Small intestine (tissue), 16 donors: ENCODE data around the gene ILKAP. TPM values are rescaled to one million over a fixed set of nuclear protein-coding genes. Genes with fewer than 3 reads are reported as not detected.
A peak's percentile ranks its signal among the peaks of the same experiment; 100 is the strongest.

Experiments used
- DNase-seq, 2 donors: peaks; one replicate each; pipeline versions ENCODE4 v3.0.0 to v3.0.0-alpha.2; 2013
- FAIRE-seq: peaks from 2 replicates; lab custom pipeline; 2012; peaks lifted over from hg19 to GRCh38; lab: Jason Lieb, UNC
- H3K27ac ChIP-seq, 3 donors: one replicate each; pipeline ENCODE4 v1.5.1; 2013; ENCODE audit warnings: low read length in 2 of 3, mild to moderate bottlenecking in 2 of 3, control low read depth in 1 of 3, inconsistent platforms in 1 of 3, low read depth in 1 of 3, moderate library complexity in 1 of 3
- H3K27me3 ChIP-seq, 3 donors: one replicate each; pipeline ENCODE4 v1.6.1; 2013; ENCODE audit warnings: low read length in 3 of 3, inconsistent platforms in 1 of 3; ENCODE audit not compliant: control insufficient read depth in 3 of 3, insufficient read depth in 3 of 3
- H3K36me3 ChIP-seq, 3 donors: one replicate each; pipeline ENCODE4 v1.6.1; 2013; ENCODE audit warnings: low read length in 3 of 3, inconsistent platforms in 1 of 3, low read depth in 1 of 3, mild to moderate bottlenecking in 1 of 3, moderate library complexity in 1 of 3; ENCODE audit not compliant: control insufficient read depth in 3 of 3, insufficient read depth in 2 of 3
- H3K4me1 ChIP-seq, 3 donors: one replicate each; pipeline ENCODE4 v1.6.1; 2013; ENCODE audit warnings: low read length in 2 of 3, inconsistent platforms in 1 of 3, low read depth in 1 of 3, mild to moderate bottlenecking in 1 of 3, moderate library complexity in 1 of 3; ENCODE audit not compliant: control insufficient read depth in 3 of 3, insufficient read depth in 2 of 3
- H3K4me3 ChIP-seq, 3 donors: one replicate each; pipeline ENCODE4 v1.5.1; 2013; ENCODE audit warnings: low read length in 3 of 3, control low read depth in 1 of 3, inconsistent platforms in 1 of 3, low read depth in 1 of 3, mild to moderate bottlenecking in 1 of 3, moderate library complexity in 1 of 3
- H3K9me3 ChIP-seq, 2 donors: one replicate each; pipeline ENCODE4 v1.6.1; 2013; ENCODE audit warnings: low read depth in 1 of 2, low read length in 1 of 2; ENCODE audit not compliant: control insufficient read depth in 2 of 2, insufficient read depth in 1 of 2
- WGBS, 3 donors: extraction: QIAGEN DNeasy Blood & Tissue Kit; methylation state at CpG; one replicate each; pipeline ENCODE4 v1.1.7; 2013; 5-methylcytosine and 5-hydroxymethylcytosine counted together
- long read RNA-seq, 10 donors: transcript quantifications; one replicate each; lab custom pipeline, GENCODE V29; 2026
- polyA plus RNA-seq, 4 donors: library from polyadenylated mRNA; stranded (reverse) in 3 of 4; unstranded in 1 of 4; fragments of 200-250 nt in 3 of 4; fragments of 120-200 nt in 1 of 4; gene quantifications; one replicate each; pipeline versions ENCODE4 v1.2.1 to v1.2.3, GENCODE V29; 2013
- donor health status: healthy with polysubstance abuse.
- donor health status: control.
- donor health status: control.
- donor health status: Bipolar disorder and iron deficiency.
- donor health status: healthy.

The ILKAP gene
- polyA plus RNA-seq: 10 to 100 TPM; 37.6 to 66.0 (median 46.8) TPM
- long read RNA-seq, donor 1: 0 reads
- long read RNA-seq, donor 2, transcript ILKAP-201 (12 exons, 1,490 nt): major isoform, 5 of 6 reads
- long read RNA-seq, donor 2, partial matches to known transcripts: 0 of 6 reads
- long read RNA-seq, donor 2, other reads (novel, unspliced or antisense): 0 of 6 reads
- long read RNA-seq, donor 3, transcript ILKAP-201 (12 exons, 1,490 nt): major isoform, 5 of 9 reads
- long read RNA-seq, donor 3, partial matches to known transcripts: 0 of 9 reads
- long read RNA-seq, donor 3, other reads (novel, unspliced or antisense): 0 of 9 reads
- long read RNA-seq, donor 4: 0 reads
- long read RNA-seq, donor 5, partial matches to known transcripts: 0 of 3 reads
- long read RNA-seq, donor 5, other reads (novel, unspliced or antisense): 0 of 3 reads
- long read RNA-seq, donor 6, partial matches to known transcripts: 7 of 11 reads
- long read RNA-seq, donor 6, other reads (novel, unspliced or antisense): 0 of 11 reads
- long read RNA-seq, donor 7: 0 reads
- long read RNA-seq, donor 8: 0 reads
- long read RNA-seq, donor 9, partial matches to known transcripts: 0 of 2 reads
- long read RNA-seq, donor 9, other reads (novel, unspliced or antisense): 0 of 2 reads
- long read RNA-seq, donor 10, transcript ILKAP-201 (12 exons, 1,490 nt): major isoform, 8 of 12 reads
- long read RNA-seq, donor 10, partial matches to known transcripts: 0 of 12 reads
- long read RNA-seq, donor 10, other reads (novel, unspliced or antisense): 0 of 12 reads

GRCh38 chr2:238203094-238203972 lies at the start of gene ILKAP:
TSS of gene ILKAP (minus strand) at chr2:238203695. CDS start at chr2:238203553, 142 bp downstream.
- FAIRE-seq (no peak), DNase-seq (peak; percentile 90 to 95)
- Histone ChIP-seq H3K27me3 (no peaks in the 10 kb centered on the region), H3K27ac (peak within 1 kb of the TSS; percentile 32 to 98 (median 96)), H3K4me3 (peak within 1 kb of the TSS; percentile 57 to 98 (median 93)), H3K4me1 (peaks cover 3 to 16% (median 8%) of the 10 kb centered on the region in 3 donors), H3K36me3 (peaks cover 0 to 5% (median 0%) of the 10 kb centered on the region in 3 donors), H3K9me3 (no peaks in the 10 kb centered on the region)
- WGBS, 3 donors: 0% methylated on average over 57 to 126 of the region's 126 CpGs

- Histone ChIP-seq H3K9me3 (no peaks in the 10 kb centered on the region), H3K36me3 (peaks cover 9 to 91% (median 17%) of the 10 kb centered on the region in 3 donors), H3K27ac (no peak overlapping the region), H3K27me3 (no peaks in the 10 kb centered on the region), H3K4me1 (no peaks in the 10 kb centered on the region), H3K4me3 (no peak overlapping the region)
- WGBS, 3 donors: 94% methylated on average over 32 to 35 of the region's 35 CpGs
- no peak for DNase-seq
- no peak for FAIRE-seq
Measured at GRCh38 chr2:238252766-238253630, 49.5 kb upstream of the ILKAP start.

- H3K4me1 ChIP-seq: no peaks in the 10 kb centered on the region
- FAIRE-seq (no peak), DNase-seq (no peak)
- 92 to 93% (median 93%) methylated on average over 11 of the region's 11 CpGs for WGBS, 3 donors
- no peaks in the 10 kb centered on the region for H3K27me3 ChIP-seq
- H3K36me3 ChIP-seq: peaks cover 9 to 91% (median 22%) of the 10 kb centered on the region in 3 donors
- H3K27ac ChIP-seq: no peak overlapping the region
- H3K9me3 ChIP-seq: no peaks in the 10 kb centered on the region
- H3K4me3 ChIP-seq: no peak overlapping the region
Measured at GRCh38 chr2:238251986-238252385, 48.5 kb upstream of the ILKAP start.

- no peaks in the 10 kb centered on the region for H3K9me3 ChIP-seq
- WGBS, 3 donors: 95 to 97% (median 96%) methylated on average over 12 of the region's 12 CpGs
- FAIRE-seq: no peak
- H3K27me3 ChIP-seq: no peaks in the 10 kb centered on the region
- H3K27ac ChIP-seq: no peak overlapping the region
- no peak for DNase-seq
- no peak overlapping the region for H3K4me3 ChIP-seq
- H3K4me1 ChIP-seq: no peaks in the 10 kb centered on the region
- H3K36me3 ChIP-seq: peaks cover 9 to 89% (median 22%) of the 10 kb centered on the region in 3 donors
Measured at GRCh38 chr2:238251331-238251730, 47.8 kb upstream of the ILKAP start.

GRCh38 chr2:238250896-238251295 lies 47.4 kb upstream of the ILKAP start:
- 94 to 95% (median 95%) methylated on average over 7 of the region's 7 CpGs for WGBS, 3 donors
- no peaks in the 10 kb centered on the region for H3K9me3 ChIP-seq
- H3K27ac ChIP-seq: no peak overlapping the region
- H3K27me3 ChIP-seq: no peaks in the 10 kb centered on the region
- H3K36me3 ChIP-seq: peaks cover 7 to 88% (median 22%) of the 10 kb centered on the region in 3 donors
- no peak overlapping the region for H3K4me3 ChIP-seq
- no peak for DNase-seq
- no peak for FAIRE-seq
- H3K4me1 ChIP-seq: no peaks in the 10 kb centered on the region

- peaks cover 3 to 73% (median 12%) of the 10 kb centered on the region in 3 donors for H3K36me3 ChIP-seq
- no peaks in the 10 kb centered on the region for H3K9me3 ChIP-seq
- H3K4me3 ChIP-seq: no peak overlapping the region
- FAIRE-seq: no peak
- no peak for DNase-seq
- 80 to 88% (median 87%) methylated on average over 10 of the region's 10 CpGs for WGBS, 3 donors
- no peaks in the 10 kb centered on the region for H3K27me3 ChIP-seq
- peaks cover 0 to 7% (median 0%) of the 10 kb centered on the region in 3 donors for H3K4me1 ChIP-seq
- no peak overlapping the region for H3K27ac ChIP-seq
Measured at GRCh38 chr2:238247841-238248453, 44.5 kb upstream of the ILKAP start.
